GM19238 (cell line): ENCODE results near the gene CBX8.
A peak's percentile ranks its signal among the peaks of the same experiment; 100 is the strongest.

Experiments
- DNase-seq: peaks from one replicate; pipeline ENCODE4 v3.0.0; 2011; ENCODE audit warnings: low spot score; ENCODE audit not compliant: insufficient read length

Gene CBX8

GRCh38 chr17:79819534-79820276 is 22.8 kb upstream of the CBX8 start:
- DNase-seq: no peak

GRCh38 chr17:79819085-79819484 is 22.2 kb upstream of the CBX8 start:
- DNase-seq: no peak

- no peak for DNase-seq
These were observed 21.3 kb upstream of the CBX8 start for GRCh38 chr17:79818026-79818758.

- DNase-seq: no peak
These were observed 19.1 kb upstream of the CBX8 start for GRCh38 chr17:79815836-79816461.

GRCh38 chr17:79814974-79815835 is 18.3 kb upstream of the CBX8 start:
- no peak for DNase-seq

- no peak for DNase-seq
These were observed 17.5 kb upstream of the CBX8 start for GRCh38 chr17:79814127-79814973.

GRCh38 chr17:79813297-79814126 is 16.6 kb upstream of the CBX8 start:
- no peak for DNase-seq

- DNase-seq: no peak
These were observed 15.7 kb upstream of the CBX8 start for GRCh38 chr17:79812353-79813258.

- no peak for DNase-seq
These were observed 15.0 kb upstream of the CBX8 start for GRCh38 chr17:79811868-79812352.

- no peak for DNase-seq
These were observed 14.4 kb upstream of the CBX8 start for GRCh38 chr17:79811011-79811867.

- DNase-seq: peak; percentile 85
These were observed 13.5 kb upstream of the CBX8 start for GRCh38 chr17:79810130-79811010.

GRCh38 chr17:79809530-79810129 is 12.8 kb upstream of the CBX8 start:
- no peak for DNase-seq

- no peak for DNase-seq
These were observed 12.1 kb upstream of the CBX8 start for GRCh38 chr17:79808763-79809529.

- DNase-seq: no peak
These were observed 10.2 kb upstream of the CBX8 start for GRCh38 chr17:79806863-79807720.

GRCh38 chr17:79806446-79806760 is 9.5 kb upstream of the CBX8 start:
- no peak for DNase-seq
